HG02884 (cell line): Measurements from ENCODE around the gene NPNT.

ENCODE experiments used
- ATAC-seq: cut with Tn5 transposase; IDR thresholded peaks from one replicate; pipeline ENCODE4 v1.9.1; 2021; ENCODE audit warnings: mild to moderate bottlenecking, moderate library complexity; ENCODE audit not compliant: unreplicated experiment

NPNT gene

GRCh38 chr4:105966051-105966450, 70.8 kb downstream of the NPNT start:
- ATAC-seq = no peak

- ATAC-seq = no peak
These were observed 71.9 kb downstream of the NPNT start for GRCh38 chr4:105967058-105967658.

GRCh38 chr4:105969575-105969974, 74.3 kb downstream of the NPNT start:
- ATAC-seq = no peak

GRCh38 chr4:105970371-105970770, 75.1 kb downstream of the NPNT start:
- ATAC-seq = no peak

- ATAC-seq = no peak
These were observed 75.8 kb downstream of the NPNT start for GRCh38 chr4:105971036-105971435.

- ATAC-seq = no peak
These were observed 77.8 kb downstream of the NPNT start for GRCh38 chr4:105972946-105973621.

- ATAC-seq = no peak
These were observed 81.6 kb downstream of the NPNT start for GRCh38 chr4:105976915-105977314.

- ATAC-seq = no peak
These were observed 83.5 kb downstream of the NPNT start for GRCh38 chr4:105978684-105979296.

GRCh38 chr4:105979506-105979905, 84.2 kb downstream of the NPNT start:
- no peak for ATAC-seq

GRCh38 chr4:105988671-105989070, 93.4 kb downstream of the NPNT start:
- no peak for ATAC-seq

- no peak for ATAC-seq
These were observed 94.4 kb downstream of the NPNT start for GRCh38 chr4:105989485-105990242.

GRCh38 chr4:105990933-105991332, 95.7 kb downstream of the NPNT start:
- ATAC-seq = no peak

GRCh38 chr4:105991726-105992125, 96.5 kb downstream of the NPNT start:
- no peak for ATAC-seq

- ATAC-seq = no peak
These were observed 97.5 kb downstream of the NPNT start for GRCh38 chr4:105992641-105993305.

- no peak for ATAC-seq
These were observed 98.8 kb downstream of the NPNT start for GRCh38 chr4:105994061-105994460.

GRCh38 chr4:105994841-105995501, 99.7 kb downstream of the NPNT start:
- no peak for ATAC-seq

- no peak for ATAC-seq
These were observed 101.6 kb downstream of the NPNT start for GRCh38 chr4:105996845-105997244.

GRCh38 chr4:105998171-105999063, 103.1 kb downstream of the NPNT start:
- no peak for ATAC-seq

GRCh38 chr4:106002994-106003393, 107.7 kb downstream of the NPNT start:
- ATAC-seq = no peak

GRCh38 chr4:106010761-106011160, 115.5 kb downstream of the NPNT start:
- ATAC-seq = no peak
